CD4-positive, alpha-beta T cell (primary cell): ENCODE measurements around the gene IL1RAPL2. TPM values are rescaled to one million over a fixed set of nuclear protein-coding genes. Genes with fewer than 3 reads are reported as not detected.

Experiments used
- ATAC-seq: fragments of 200-7000 bp; cut with Tn5 transposase; one replicate; pipeline ENCODE4 v1.10.0; 2022; ENCODE audit warnings: mild to moderate bottlenecking; ENCODE audit not compliant: poor library complexity
- CTCF ChIA-PET: fragments of 350-600 bp; sonication (Branson Sonifier 250); formaldehyde crosslinking; loops from one replicate; lab custom pipeline; 2021; ENCODE audit warnings: antibody characterized with exemption, inconsistent platforms; lab: Charles Lee
- POLR2A ChIA-PET: fragments of 350-600 bp; sonication (Branson Sonifier 250); formaldehyde crosslinking; loops from one replicate; lab custom pipeline; 2021; ENCODE audit warnings: antibody characterized with exemption, inconsistent platforms; lab: Charles Lee
- DNase-seq, 14 experiments: peaks; one replicate each; pipeline ENCODE4 v3.0.0-alpha.2; 2013 to 2020; ENCODE audit warnings: mixed read lengths in 2 of 14
- H3K27ac ChIP-seq, 2 donors: one replicate each; pipeline versions ENCODE4 v1.5.1 to v1.7.0; 2013; ENCODE audit warnings: low read length in 2 of 2, low read depth in 1 of 2, mild to moderate bottlenecking in 1 of 2
- H3K27me3 ChIP-seq, 2 experiments: 1 replicate in 1 of 2; 2 replicates in 1 of 2; pipeline versions ENCODE4 v1.6.1 to v1.7.0; 2013; ENCODE audit warnings: low read length in 2 of 2, control low read depth in 1 of 2, mild to moderate bottlenecking in 1 of 2, moderate library complexity in 1 of 2; ENCODE audit not compliant: insufficient read depth in 2 of 2, control insufficient read depth in 1 of 2
- H3K36me3 ChIP-seq: one replicate; pipeline ENCODE4 v1.6.1; 2013; ENCODE audit warnings: low read length, control low read depth; ENCODE audit not compliant: insufficient read depth
- H3K4me1 ChIP-seq: one replicate; pipeline ENCODE4 v1.6.1; 2013; ENCODE audit warnings: low read length, control low read depth; ENCODE audit not compliant: insufficient read depth
- H3K4me3 ChIP-seq: one replicate; pipeline ENCODE4 v1.5.1; 2013; ENCODE audit warnings: mild to moderate bottlenecking, low read length, moderate library complexity
- H3K9me3 ChIP-seq, 2 experiments: 1 replicate in 1 of 2; 2 replicates in 1 of 2; pipeline versions ENCODE4 v1.6.1 to v1.7.0; 2013; ENCODE audit warnings: low read length in 2 of 2, mild to moderate bottlenecking in 2 of 2, control low read depth in 1 of 2, moderate library complexity in 1 of 2; ENCODE audit not compliant: control insufficient read depth in 1 of 2, insufficient read depth in 1 of 2
- H3K27ac Mint-ChIP-seq: one replicate; pipeline ENCODE4 v1.8.0; 2020; ENCODE audit warnings: mixed read lengths
- H3K27me3 Mint-ChIP-seq: one replicate; pipeline ENCODE4 v1.8.0; 2021; ENCODE audit warnings: mixed read lengths
- H3K36me3 Mint-ChIP-seq: one replicate; pipeline ENCODE4 v1.8.0; 2021; ENCODE audit warnings: low read depth, mixed read lengths
- H3K4me1 Mint-ChIP-seq: one replicate; pipeline ENCODE4 v1.8.0; 2021; ENCODE audit warnings: low read depth, mixed read lengths
- H3K4me3 Mint-ChIP-seq: one replicate; pipeline ENCODE4 v1.8.0; 2020; ENCODE audit warnings: mild to moderate bottlenecking, mixed read lengths
- H3K9me3 Mint-ChIP-seq: one replicate; pipeline ENCODE4 v1.8.0; 2020; ENCODE audit warnings: mixed read lengths
- CTCF ChIP-seq: fragments of 200-600 bp; IDR thresholded peaks from one replicate; pipeline ENCODE4 v1.8.0; 2022; ENCODE audit warnings: antibody characterized with exemption, mild to moderate bottlenecking
- intact Hi-C, 2 experiments: fragments of 100-400 bp; cut with DNase I in 1 of 2; cut with micrococcal nuclease in 1 of 2; formaldehyde crosslinking; loops; one replicate each; pipeline versions ENCODE4 v1.15.1 to v1.9.0; 2023 to 2025; cut with DNase I, micrococcal nuclease
- total RNA-seq, 174 experiments: library from RNA in 2 of 174; stranded (reverse) in 2 of 174; gene quantifications; one replicate each; pipeline ENCODE4 v1.2.3 and lab custom pipeline; 2021 to 2026

IL1RAPL2 gene
- total RNA-seq, 2 experiments from 2014 or later = not detected

- DNase-seq = no peak
- no peak overlapping the region for H3K27ac ChIP-seq
- H3K9me3 ChIP-seq = peaks cover 0 to 4% of the 10 kb centered on the region in 2 experiments
- no peak for TF ChIP-seq CTCF
- H3K4me1 Mint-ChIP-seq = no peaks in the 10 kb centered on the region
- ChIA-PET CTCF (no interaction called here), POLR2A (no interaction called here)
- no peaks in the 10 kb centered on the region for H3K36me3 ChIP-seq
- no peaks in the 10 kb centered on the region for H3K27me3 Mint-ChIP-seq
- intact Hi-C loops = no loop called here
- H3K4me3 Mint-ChIP-seq = no peak overlapping the region
- no peaks in the 10 kb centered on the region for H3K27me3 ChIP-seq
- no peak for ATAC-seq
- no peak overlapping the region for H3K27ac Mint-ChIP-seq
- H3K4me3 ChIP-seq = no peak overlapping the region
- no peaks in the 10 kb centered on the region for H3K9me3 Mint-ChIP-seq
- H3K4me1 ChIP-seq = no peaks in the 10 kb centered on the region
- H3K36me3 Mint-ChIP-seq = no peaks in the 10 kb centered on the region
Measured at GRCh38 chrX:104647084-104647483, 81.1 kb downstream of the IL1RAPL2 start.

GRCh38 chrX:104659005-104659744 is 93.2 kb downstream of the IL1RAPL2 start:
- TF ChIP-seq CTCF = no peak
- H3K4me1 ChIP-seq = no peaks in the 10 kb centered on the region
- CTCF ChIA-PET = no interaction called here

GRCh38 chrX:104660092-104660491 is 94.1 kb downstream of the IL1RAPL2 start:
- no peak overlapping the region for H3K27ac Mint-ChIP-seq
- no peak overlapping the region for H3K4me3 Mint-ChIP-seq
- TF ChIP-seq CTCF = no peak
- Histone ChIP-seq H3K36me3 (no peaks in the 10 kb centered on the region), H3K27me3 (no peaks in the 10 kb centered on the region), H3K27ac (no peak overlapping the region), H3K4me1 (no peaks in the 10 kb centered on the region), H3K9me3 (no peaks in the 10 kb centered on the region), H3K4me3 (no peak overlapping the region)
- H3K9me3 Mint-ChIP-seq = no peaks in the 10 kb centered on the region
- H3K27me3 Mint-ChIP-seq = no peaks in the 10 kb centered on the region
- DNase-seq (no peak), ATAC-seq (no peak)
- H3K36me3 Mint-ChIP-seq = no peaks in the 10 kb centered on the region
- no peaks in the 10 kb centered on the region for H3K4me1 Mint-ChIP-seq
- ChIA-PET CTCF (no interaction called here), POLR2A (no interaction called here)
- intact Hi-C loops = no loop called here

More at GRCh38 chrX:104659005-104659744, 93.2 kb downstream of the IL1RAPL2 start:
- no peaks in the 10 kb centered on the region for H3K9me3 Mint-ChIP-seq
- POLR2A ChIA-PET = no interaction called here
- intact Hi-C loops = no loop called here
- no peak overlapping the region for H3K27ac Mint-ChIP-seq
- ATAC-seq (no peak), DNase-seq (no peak)
- no peak overlapping the region for H3K27ac ChIP-seq
- H3K4me1 Mint-ChIP-seq = no peaks in the 10 kb centered on the region
- no peaks in the 10 kb centered on the region for H3K27me3 Mint-ChIP-seq
- H3K9me3 ChIP-seq = no peaks in the 10 kb centered on the region
- no peaks in the 10 kb centered on the region for H3K27me3 ChIP-seq
- H3K36me3 ChIP-seq = no peaks in the 10 kb centered on the region
- no peaks in the 10 kb centered on the region for H3K36me3 Mint-ChIP-seq
- no peak overlapping the region for H3K4me3 Mint-ChIP-seq
- H3K4me3 ChIP-seq = no peak overlapping the region
